ENCODE measurements around the gene VPS37C. TPM values are rescaled to one million over a fixed set of nuclear protein-coding genes. Genes with fewer than 3 reads are reported as not detected.

VPS37C gene
- total RNA-seq, 6 experiments from 2014 or later = 14.6 to 17.0 (median 16.0) TPM

GRCh38 chr11:61120099-61120705 lies 41.0 kb downstream of the VPS37C start:
- DNase-seq = no peak
- H3K4me3 Mint-ChIP-seq = no peak overlapping the region
- peaks cover 11% of the 10 kb centered on the region for H3K27me3 Mint-ChIP-seq (ENCODE audit: insufficient read depth)
- no peaks in the 10 kb centered on the region for H3K9me3 Mint-ChIP-seq
- H3K36me3 Mint-ChIP-seq (ENCODE audit: low read depth) = no peaks in the 10 kb centered on the region
- no peaks in the 10 kb centered on the region for H3K4me1 Mint-ChIP-seq (ENCODE audit: low read depth)
- no peak overlapping the region for H3K27ac Mint-ChIP-seq
- TF ChIP-seq CTCF (IDR thresholded peaks at IDR 0.05) = no peak

DNA sequence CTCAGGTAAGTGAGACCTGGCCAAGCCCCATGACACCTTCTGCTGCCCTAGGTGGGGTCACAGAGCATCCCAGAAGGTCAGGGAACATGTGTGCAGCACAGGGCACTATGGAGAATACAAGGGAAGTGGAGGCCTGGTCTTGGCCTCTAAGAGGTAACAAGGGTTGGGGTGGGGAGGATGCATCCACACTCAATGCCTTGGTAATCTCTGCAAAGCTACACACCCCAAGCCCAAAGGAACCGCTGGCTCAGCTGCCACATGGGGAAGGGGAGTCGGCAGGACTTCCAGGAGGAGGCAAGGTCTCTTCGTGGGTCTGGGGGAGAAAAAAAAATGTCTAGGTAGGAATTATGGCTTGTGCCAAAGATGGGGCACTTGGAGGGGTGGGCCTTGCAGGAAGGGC lies 41.7 kb downstream of the VPS37C start:
- H3K27ac Mint-ChIP-seq = no peak overlapping the region
- no peaks in the 10 kb centered on the region for H3K4me1 Mint-ChIP-seq (ENCODE audit: low read depth)
- DNase-seq = no peak
- peaks cover 15% of the 10 kb centered on the region for H3K27me3 Mint-ChIP-seq (ENCODE audit: insufficient read depth)
- H3K4me3 Mint-ChIP-seq = no peak overlapping the region
- no peaks in the 10 kb centered on the region for H3K9me3 Mint-ChIP-seq
- H3K36me3 Mint-ChIP-seq (ENCODE audit: low read depth) = no peaks in the 10 kb centered on the region
- no peak for TF ChIP-seq CTCF (IDR thresholded peaks at IDR 0.05)

DNA sequence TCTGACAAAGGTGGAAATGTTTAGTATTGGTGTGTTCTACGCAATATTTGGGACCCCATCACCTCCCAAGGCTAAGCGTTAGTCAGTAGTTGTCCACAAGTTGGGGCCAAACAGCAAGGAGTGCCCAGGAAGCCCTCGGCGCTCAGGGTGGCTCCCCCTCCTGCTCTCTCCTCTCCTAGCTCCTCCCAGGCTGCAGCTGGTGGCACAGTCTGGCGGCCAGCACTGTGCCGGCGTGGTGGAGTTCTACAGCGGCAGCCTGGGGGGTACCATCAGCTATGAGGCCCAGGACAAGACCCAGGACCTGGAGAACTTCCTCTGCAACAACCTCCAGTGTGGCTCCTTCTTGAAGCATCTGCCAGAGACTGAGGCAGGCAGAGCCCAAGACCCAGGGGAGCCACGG lies 42.2 kb downstream of the VPS37C start:
- H3K27me3 Mint-ChIP-seq (ENCODE audit: insufficient read depth) = peaks cover 15% of the 10 kb centered on the region
- no peak for TF ChIP-seq CTCF (IDR thresholded peaks at IDR 0.05)
- DNase-seq = no peak
- no peaks in the 10 kb centered on the region for H3K36me3 Mint-ChIP-seq (ENCODE audit: low read depth)
- H3K4me3 Mint-ChIP-seq = no peak overlapping the region
- H3K9me3 Mint-ChIP-seq = no peaks in the 10 kb centered on the region
- H3K27ac Mint-ChIP-seq = no peak overlapping the region
- no peaks in the 10 kb centered on the region for H3K4me1 Mint-ChIP-seq (ENCODE audit: low read depth)

DNA sequence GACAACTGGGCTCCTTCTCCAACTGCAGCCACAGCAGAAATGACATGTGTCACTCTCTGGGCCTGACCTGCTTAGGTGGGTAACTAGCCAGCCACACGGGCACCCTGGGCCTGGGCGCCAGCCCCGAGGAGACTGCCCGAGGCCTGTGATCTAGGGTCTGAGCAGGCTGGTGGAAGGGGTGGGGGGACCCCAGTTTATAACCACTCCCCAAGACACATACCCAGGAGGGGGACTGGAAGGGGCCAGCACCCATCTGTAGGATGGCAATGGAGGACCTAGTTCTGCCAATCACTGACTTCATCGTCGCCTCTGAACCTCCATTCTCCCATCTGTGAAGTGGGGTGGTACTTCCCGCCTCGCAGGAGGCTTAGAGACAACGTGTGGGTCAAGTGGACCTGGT lies 42.8 kb downstream of the VPS37C start:
- no peak for TF ChIP-seq CTCF (IDR thresholded peaks at IDR 0.05)
- Mint-ChIP-seq H3K9me3 (no peaks in the 10 kb centered on the region), H3K27ac (no peak overlapping the region), H3K4me3 (no peak overlapping the region), H3K4me1 (ENCODE audit: low read depth) (no peaks in the 10 kb centered on the region), H3K36me3 (ENCODE audit: low read depth) (no peaks in the 10 kb centered on the region), H3K27me3 (ENCODE audit: insufficient read depth) (peaks cover 19% of the 10 kb centered on the region)
- DNase-seq = no peak

DNA sequence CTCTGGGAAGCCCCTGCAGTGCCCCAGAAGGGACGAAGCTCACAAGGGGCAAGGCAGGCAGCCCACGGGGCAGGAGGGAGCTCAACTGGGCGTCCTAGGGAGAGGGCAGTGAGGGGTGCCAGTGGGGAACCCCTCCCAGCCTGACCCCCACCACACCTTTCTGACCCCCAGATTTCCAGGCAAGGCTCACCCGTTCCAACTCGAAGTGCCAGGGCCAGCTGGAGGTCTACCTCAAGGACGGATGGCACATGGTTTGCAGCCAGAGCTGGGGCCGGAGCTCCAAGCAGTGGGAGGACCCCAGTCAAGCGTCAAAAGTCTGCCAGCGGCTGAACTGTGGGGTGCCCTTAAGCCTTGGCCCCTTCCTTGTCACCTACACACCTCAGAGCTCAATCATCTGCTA lies 43.2 kb downstream of the VPS37C start:
- no peaks in the 10 kb centered on the region for H3K4me1 Mint-ChIP-seq (ENCODE audit: low read depth)
- no peak overlapping the region for H3K27ac Mint-ChIP-seq
- H3K9me3 Mint-ChIP-seq = no peaks in the 10 kb centered on the region
- H3K27me3 Mint-ChIP-seq (ENCODE audit: insufficient read depth) = peaks cover 23% of the 10 kb centered on the region
- no peaks in the 10 kb centered on the region for H3K36me3 Mint-ChIP-seq (ENCODE audit: low read depth)
- no peak for TF ChIP-seq CTCF (IDR thresholded peaks at IDR 0.05)
- H3K4me3 Mint-ChIP-seq = no peak overlapping the region
- DNase-seq = no peak

DNA sequence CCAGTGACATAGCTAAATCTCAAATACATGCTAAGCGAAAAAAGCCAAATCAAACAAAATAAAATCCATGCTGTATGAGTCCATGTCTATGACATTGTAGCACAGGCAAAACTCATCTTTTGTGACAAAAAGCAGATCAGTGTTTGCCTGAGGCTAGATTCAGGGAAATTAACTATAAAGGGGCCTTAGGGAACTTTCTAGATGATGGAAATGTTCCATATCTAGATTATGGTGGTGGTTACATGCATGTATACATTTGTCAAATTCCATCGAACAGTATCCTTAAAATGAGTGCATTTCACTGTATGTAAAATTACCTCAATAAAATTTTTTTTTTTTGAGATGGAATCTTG lies 44.1 kb downstream of the VPS37C start:
- Mint-ChIP-seq H3K27me3 (ENCODE audit: insufficient read depth) (peaks cover 30% of the 10 kb centered on the region), H3K4me1 (ENCODE audit: low read depth) (no peaks in the 10 kb centered on the region), H3K36me3 (ENCODE audit: low read depth) (no peaks in the 10 kb centered on the region), H3K9me3 (no peaks in the 10 kb centered on the region), H3K4me3 (no peak overlapping the region), H3K27ac (no peak overlapping the region)
- no peak for DNase-seq
- no peak for TF ChIP-seq CTCF (IDR thresholded peaks at IDR 0.05)

Measured in HFFc6 (cell line).